ENCODE results near the gene SCAF4. TPM values are rescaled to one million over a fixed set of nuclear protein-coding genes. Genes with fewer than 3 reads are reported as not detected.

SCAF4 gene
- polyA plus RNA-seq, 1 of the 3 experiments (the other 2 are of a cell fraction), result 8.5 TPM

- ChIA-PET POLR2A (no interaction called here), CTCF (no interaction called here)
- Histone ChIP-seq H4K20me1 (ENCODE audit: insufficient read depth) (peaks cover 96% of the 10 kb centered on the region), H3K9ac (no peak overlapping the region), H3K27ac (ENCODE audit: low read depth in 2 of 2, low read length in 1 of 2) (peak overlapping the region; percentile 18 to 39), H3K4me1 (ENCODE audit: control insufficient read depth in 1 of 2, insufficient read depth in 2 of 2, low read depth in 1 of 2, low read length in 1 of 2) (peaks cover 4 to 30% of the 10 kb centered on the region in 2 experiments; a peak in 3 of 4 replicates), H3K79me2 (ENCODE audit: insufficient read depth) (peaks cover 100% of the 10 kb centered on the region), H3K4me3 (ENCODE audit: low read depth in 2 of 2, low read length in 1 of 2) (no peak overlapping the region), H3K4me2 (peak overlapping the region; percentile 26), H3K9me3 (no peaks in the 10 kb centered on the region), H3K27me3 (ENCODE audit: insufficient read depth) (no peaks in the 10 kb centered on the region), H3F3A (replicated peaks; ENCODE audit: insufficient read depth) (peaks cover 34% of the 10 kb centered on the region), H3K36me3 (replicated peaks in 1 of 2; ENCODE audit: control insufficient read depth in 1 of 2, insufficient read depth in 2 of 2, low read length in 1 of 2) (no peaks in the 10 kb centered on the region), H3K9me2 (no peaks in the 10 kb centered on the region), H2AFZ (ENCODE audit: low read depth) (no peak overlapping the region)
- no peak for DNase-seq
- no peak for TF ChIP-seq MXI1 (IDR thresholded peaks at IDR 0.05; ENCODE audit: low read depth, low read length)
- no peak for TF ChIP-seq RAD21 (IDR thresholded peaks at IDR 0.05; ENCODE audit: low read length)
- TF ChIP-seq SMC3 (IDR thresholded peaks at IDR 0.05; ENCODE audit: low read depth, low read length), result no peak
- TF ChIP-seq GATA2 (CRISPR knock-in tag; IDR thresholded peaks at IDR 0.05), result no peak
- TF ChIP-seq YY1 (IDR thresholded peaks at IDR 0.05; ENCODE audit: low read depth), result no peak
- TF ChIP-seq, protein P1, sequence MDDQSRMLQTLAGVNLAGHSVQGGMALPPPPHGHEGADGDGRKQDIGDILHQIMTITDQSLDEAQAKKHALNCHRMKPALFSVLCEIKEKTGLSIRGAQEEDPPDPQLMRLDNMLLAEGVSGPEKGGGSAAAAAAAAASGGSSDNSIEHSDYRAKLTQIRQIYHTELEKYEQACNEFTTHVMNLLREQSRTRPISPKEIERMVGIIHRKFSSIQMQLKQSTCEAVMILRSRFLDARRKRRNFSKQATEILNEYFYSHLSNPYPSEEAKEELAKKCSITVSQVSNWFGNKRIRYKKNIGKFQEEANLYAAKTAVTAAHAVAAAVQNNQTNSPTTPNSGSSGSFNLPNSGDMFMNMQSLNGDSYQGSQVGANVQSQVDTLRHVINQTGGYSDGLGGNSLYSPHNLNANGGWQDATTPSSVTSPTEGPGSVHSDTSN (IDR thresholded peaks at IDR 0.05), result no peak
- 96% methylated on average over 5 of the region's 5 CpGs for WGBS (ENCODE audit: low lambda C conversion rate)
Measured at GRCh38 chr21:31714741-31715365, 17.1 kb downstream of the SCAF4 start.

DNA sequence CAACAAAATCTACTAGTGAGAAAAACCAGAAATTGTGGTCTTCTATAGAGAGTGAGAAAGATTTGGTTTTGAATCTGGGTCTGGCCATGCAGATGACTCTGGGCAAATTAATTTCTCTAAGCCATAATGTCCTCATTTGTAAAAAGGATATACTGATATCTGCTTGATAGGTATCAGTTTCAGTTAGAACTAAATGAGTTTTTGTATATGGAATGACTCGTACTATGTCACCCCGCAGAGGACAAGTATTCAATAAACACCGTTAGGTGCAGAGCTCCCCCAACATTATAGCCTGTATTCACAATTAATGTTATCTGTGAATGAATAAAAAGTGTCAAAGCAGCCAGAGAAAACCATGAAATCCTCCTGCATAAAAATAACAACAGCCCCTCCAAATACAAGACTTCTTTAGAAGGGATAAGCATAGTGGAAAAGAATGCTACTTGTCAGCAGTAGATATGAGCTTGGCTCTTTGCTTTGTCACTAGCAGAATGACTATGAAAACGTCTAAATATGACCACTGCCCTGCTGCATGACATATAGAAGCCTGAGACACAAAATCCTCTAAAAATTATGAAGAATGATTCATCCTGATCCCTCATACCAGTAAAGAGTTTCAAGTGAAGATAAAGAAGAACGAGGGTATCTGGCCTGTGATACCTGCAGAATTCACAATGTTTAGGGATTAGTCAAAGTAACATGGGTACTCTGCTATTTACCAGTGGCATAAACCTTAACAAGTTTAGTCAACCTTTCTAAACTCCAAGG, 17.8 kb downstream of the SCAF4 start:
- Histone ChIP-seq H3K9me3 (no peaks in the 10 kb centered on the region), H3K27ac (ENCODE audit: low read depth in 2 of 2, low read length in 1 of 2) (peak overlapping the region; percentile 18 to 39), H3F3A (replicated peaks; ENCODE audit: insufficient read depth) (peaks cover 36% of the 10 kb centered on the region), H4K20me1 (ENCODE audit: insufficient read depth) (peaks cover 96% of the 10 kb centered on the region), H3K36me3 (replicated peaks in 1 of 2; ENCODE audit: control insufficient read depth in 1 of 2, insufficient read depth in 2 of 2, low read length in 1 of 2) (no peaks in the 10 kb centered on the region), H3K4me3 (ENCODE audit: low read depth in 2 of 2, low read length in 1 of 2) (no peak overlapping the region), H3K27me3 (ENCODE audit: insufficient read depth) (no peaks in the 10 kb centered on the region), H3K9ac (no peak overlapping the region), H3K4me2 (peak overlapping the region; percentile 26), H3K79me2 (ENCODE audit: insufficient read depth) (peaks cover 100% of the 10 kb centered on the region), H3K4me1 (ENCODE audit: control insufficient read depth in 1 of 2, insufficient read depth in 2 of 2, low read depth in 1 of 2, low read length in 1 of 2) (peaks cover 4 to 37% of the 10 kb centered on the region in 2 experiments; a peak in 3 of 4 replicates), H3K9me2 (no peaks in the 10 kb centered on the region), H2AFZ (ENCODE audit: low read depth) (no peak overlapping the region)
- no peak for DNase-seq
- peak; percentile 17; the same call in 1 of the 2 replicates for TF ChIP-seq TCF12 (IDR thresholded peaks at IDR 0.05)
- TF ChIP-seq, protein P2, sequence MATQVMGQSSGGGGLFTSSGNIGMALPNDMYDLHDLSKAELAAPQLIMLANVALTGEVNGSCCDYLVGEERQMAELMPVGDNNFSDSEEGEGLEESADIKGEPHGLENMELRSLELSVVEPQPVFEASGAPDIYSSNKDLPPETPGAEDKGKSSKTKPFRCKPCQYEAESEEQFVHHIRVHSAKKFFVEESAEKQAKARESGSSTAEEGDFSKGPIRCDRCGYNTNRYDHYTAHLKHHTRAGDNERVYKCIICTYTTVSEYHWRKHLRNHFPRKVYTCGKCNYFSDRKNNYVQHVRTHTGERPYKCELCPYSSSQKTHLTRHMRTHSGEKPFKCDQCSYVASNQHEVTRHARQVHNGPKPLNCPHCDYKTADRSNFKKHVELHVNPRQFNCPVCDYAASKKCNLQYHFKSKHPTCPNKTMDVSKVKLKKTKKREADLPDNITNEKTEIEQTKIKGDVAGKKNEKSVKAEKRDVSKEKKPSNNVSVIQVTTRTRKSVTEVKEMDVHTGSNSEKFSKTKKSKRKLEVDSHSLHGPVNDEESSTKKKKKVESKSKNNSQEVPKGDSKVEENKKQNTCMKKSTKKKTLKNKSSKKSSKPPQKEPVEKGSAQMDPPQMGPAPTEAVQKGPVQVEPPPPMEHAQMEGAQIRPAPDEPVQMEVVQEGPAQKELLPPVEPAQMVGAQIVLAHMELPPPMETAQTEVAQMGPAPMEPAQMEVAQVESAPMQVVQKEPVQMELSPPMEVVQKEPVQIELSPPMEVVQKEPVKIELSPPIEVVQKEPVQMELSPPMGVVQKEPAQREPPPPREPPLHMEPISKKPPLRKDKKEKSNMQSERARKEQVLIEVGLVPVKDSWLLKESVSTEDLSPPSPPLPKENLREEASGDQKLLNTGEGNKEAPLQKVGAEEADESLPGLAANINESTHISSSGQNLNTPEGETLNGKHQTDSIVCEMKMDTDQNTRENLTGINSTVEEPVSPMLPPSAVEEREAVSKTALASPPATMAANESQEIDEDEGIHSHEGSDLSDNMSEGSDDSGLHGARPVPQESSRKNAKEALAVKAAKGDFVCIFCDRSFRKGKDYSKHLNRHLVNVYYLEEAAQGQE (IDR thresholded peaks at IDR 0.05; ENCODE audit: low read depth, low read length), result no peak
- TF ChIP-seq, protein P3, sequence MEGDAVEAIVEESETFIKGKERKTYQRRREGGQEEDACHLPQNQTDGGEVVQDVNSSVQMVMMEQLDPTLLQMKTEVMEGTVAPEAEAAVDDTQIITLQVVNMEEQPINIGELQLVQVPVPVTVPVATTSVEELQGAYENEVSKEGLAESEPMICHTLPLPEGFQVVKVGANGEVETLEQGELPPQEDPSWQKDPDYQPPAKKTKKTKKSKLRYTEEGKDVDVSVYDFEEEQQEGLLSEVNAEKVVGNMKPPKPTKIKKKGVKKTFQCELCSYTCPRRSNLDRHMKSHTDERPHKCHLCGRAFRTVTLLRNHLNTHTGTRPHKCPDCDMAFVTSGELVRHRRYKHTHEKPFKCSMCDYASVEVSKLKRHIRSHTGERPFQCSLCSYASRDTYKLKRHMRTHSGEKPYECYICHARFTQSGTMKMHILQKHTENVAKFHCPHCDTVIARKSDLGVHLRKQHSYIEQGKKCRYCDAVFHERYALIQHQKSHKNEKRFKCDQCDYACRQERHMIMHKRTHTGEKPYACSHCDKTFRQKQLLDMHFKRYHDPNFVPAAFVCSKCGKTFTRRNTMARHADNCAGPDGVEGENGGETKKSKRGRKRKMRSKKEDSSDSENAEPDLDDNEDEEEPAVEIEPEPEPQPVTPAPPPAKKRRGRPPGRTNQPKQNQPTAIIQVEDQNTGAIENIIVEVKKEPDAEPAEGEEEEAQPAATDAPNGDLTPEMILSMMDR (IDR thresholded peaks at IDR 0.05), result no peak
- TF ChIP-seq FOSL2 (IDR thresholded peaks at IDR 0.05; ENCODE audit: borderline replicate concordance, low read depth), result no peak
- no peak for TF ChIP-seq POLR2AphosphoS5 (IDR thresholded peaks at IDR 0.05; ENCODE audit: low read depth, low read length)
- peak; percentile 34; the same call in 1 of the 2 replicates for TF ChIP-seq JUND (IDR thresholded peaks at IDR 0.05)
- TF ChIP-seq MXI1 (IDR thresholded peaks at IDR 0.05; ENCODE audit: low read depth, low read length), result no peak
- WGBS (ENCODE audit: low lambda C conversion rate), result 64% methylated on average over 5 of the region's 5 CpGs
- ChIA-PET POLR2A (no interaction called here), CTCF (no interaction called here)

Data from SK-N-SH (cell line).